Liver (tissue), 9 donors: ENCODE measurements around the gene MTX1. TPM values are rescaled to one million over a fixed set of nuclear protein-coding genes. Genes with fewer than 3 reads are reported as not detected.

Source experiments
- DNase-seq: peaks from one replicate; pipeline ENCODE4 v3.0.0-alpha.2; 2017; ENCODE audit warnings: low spot score
- H3K27ac ChIP-seq, 2 donors: one replicate each; pipeline ENCODE4 v1.7.0; 2013; ENCODE audit warnings: inconsistent platforms in 2 of 2, low read length in 2 of 2, control low read depth in 1 of 2, low read depth in 1 of 2, mild to moderate bottlenecking in 1 of 2
- H3K27me3 ChIP-seq, 4 donors: one replicate each; pipeline versions ENCODE4 v1.6.1 to v1.7.0; 2013; ENCODE audit warnings: low read length in 3 of 4, inconsistent platforms in 1 of 4, mild to moderate bottlenecking in 1 of 4, moderate library complexity in 1 of 4; ENCODE audit not compliant: control insufficient read depth in 4 of 4, insufficient read depth in 4 of 4
- H3K36me3 ChIP-seq, 4 donors: one replicate each; pipeline versions ENCODE4 v1.6.1 to v1.7.0; 2013; ENCODE audit warnings: low read length in 3 of 4, mild to moderate bottlenecking in 3 of 4, low read depth in 1 of 4, moderate library complexity in 1 of 4; ENCODE audit not compliant: control insufficient read depth in 4 of 4, insufficient read depth in 3 of 4
- H3K4me1 ChIP-seq, 4 donors: one replicate each; pipeline versions ENCODE4 v1.6.1 to v1.7.0; 2013; ENCODE audit warnings: low read length in 3 of 4, mild to moderate bottlenecking in 3 of 4, moderate library complexity in 1 of 4; ENCODE audit not compliant: control insufficient read depth in 4 of 4, insufficient read depth in 4 of 4
- H3K4me3 ChIP-seq, 3 donors: one replicate each; pipeline versions ENCODE4 v1.6.1 to v1.7.0; 2013; ENCODE audit warnings: low read length in 3 of 3, control low read depth in 1 of 3, low read depth in 1 of 3, mild to moderate bottlenecking in 1 of 3
- H3K9ac ChIP-seq, 2 donors: one replicate each; pipeline ENCODE4 v1.7.0; 2013; ENCODE audit warnings: low read length in 2 of 2, mild to moderate bottlenecking in 2 of 2, moderate library complexity in 2 of 2, control low read depth in 1 of 2, low read depth in 1 of 2
- H3K9me3 ChIP-seq, 4 donors: one replicate each; pipeline versions ENCODE4 v1.6.1 to v1.7.0; 2013; ENCODE audit warnings: low read length in 3 of 4; ENCODE audit not compliant: control insufficient read depth in 4 of 4
- ATF3 ChIP-seq: IDR thresholded peaks from 2 replicates; pipeline ENCODE4 v1.6.1; 2016; ENCODE audit warnings: antibody characterized with exemption
- CTCF ChIP-seq: fragments of 150-350 bp; IDR thresholded peaks from 2 replicates; pipeline ENCODE4 v1.5.1; 2017; ENCODE audit warnings: improper control_type of control experiment, low read depth, low read length; ENCODE audit not compliant: missing input control
- EGR1 ChIP-seq, 2 donors: IDR thresholded peaks; 2 replicates each; pipeline ENCODE4 v1.6.1; 2016 to 2018; ENCODE audit warnings: antibody characterized with exemption in 2 of 2, low read depth in 2 of 2
- FOXA1 ChIP-seq: IDR thresholded peaks from 2 replicates; pipeline ENCODE4 v1.6.1; 2016; ENCODE audit warnings: antibody characterized with exemption
- FOXA2 ChIP-seq: IDR thresholded peaks from 2 replicates; pipeline ENCODE4 v1.6.1; 2016; ENCODE audit warnings: antibody characterized with exemption
- GABPA ChIP-seq, 2 donors: IDR thresholded peaks in 1 of 2; conservative IDR thresholded peaks in 1 of 2; 2 replicates each; pipeline ENCODE4 v1.6.1; 2016; ENCODE audit warnings: antibody characterized with exemption in 2 of 2, mild to moderate bottlenecking in 1 of 2, moderate library complexity in 1 of 2
- HNF4A ChIP-seq, 2 donors: conservative IDR thresholded peaks; 2 replicates each; pipeline ENCODE4 v1.6.1; 2016; ENCODE audit warnings: antibody characterized with exemption in 2 of 2, mild to moderate bottlenecking in 2 of 2
- HNF4G ChIP-seq: IDR thresholded peaks from 2 replicates; pipeline ENCODE4 v1.6.1; 2016; ENCODE audit warnings: antibody characterized with exemption
- JUND ChIP-seq, 2 donors: IDR thresholded peaks; 2 replicates each; pipeline ENCODE4 v1.6.1; 2016; ENCODE audit warnings: antibody characterized with exemption in 2 of 2
- MAX ChIP-seq: IDR thresholded peaks from 2 replicates; pipeline ENCODE4 v1.6.1; 2016; ENCODE audit warnings: antibody characterized with exemption
- NR2F2 ChIP-seq: IDR thresholded peaks from 2 replicates; pipeline ENCODE4 v1.6.1; 2016; ENCODE audit warnings: antibody characterized with exemption
- RAD21 ChIP-seq, 2 donors: IDR thresholded peaks; 2 replicates each; pipeline ENCODE4 v1.6.1; 2016; ENCODE audit warnings: antibody characterized with exemption in 2 of 2, mild to moderate bottlenecking in 2 of 2
- REST ChIP-seq: IDR thresholded peaks from 2 replicates; pipeline ENCODE4 v1.6.1; 2016; ENCODE audit warnings: antibody characterized with exemption, mild to moderate bottlenecking
- RXRA ChIP-seq, 2 donors: IDR thresholded peaks; 2 replicates each; pipeline ENCODE4 v1.6.1; 2017 to 2018; ENCODE audit warnings: antibody characterized with exemption in 2 of 2, mild to moderate bottlenecking in 1 of 2
- SP1 ChIP-seq: IDR thresholded peaks from 2 replicates; pipeline ENCODE4 v1.6.1; 2018; ENCODE audit warnings: antibody characterized with exemption, mild to moderate bottlenecking
- TAF1 ChIP-seq: conservative IDR thresholded peaks from 2 replicates; pipeline ENCODE4 v1.6.1; 2016; ENCODE audit warnings: antibody characterized with exemption, mild to moderate bottlenecking
- YY1 ChIP-seq: IDR thresholded peaks from 2 replicates; pipeline ENCODE4 v1.6.1; 2016; ENCODE audit warnings: antibody characterized with exemption, mild to moderate bottlenecking
- ZBTB33 ChIP-seq: IDR thresholded peaks from 2 replicates; pipeline ENCODE4 v1.6.1; 2016; ENCODE audit warnings: antibody characterized with exemption
- WGBS: extraction: QIAGEN DNeasy Blood & Tissue Kit; methylation state at CpG from one replicate; pipeline ENCODE4 v1.1.7; 2013; 5-methylcytosine and 5-hydroxymethylcytosine counted together
- polyA plus RNA-seq, 2 donors: library from polyadenylated mRNA; stranded (reverse) in 1 of 2; unstranded in 1 of 2; fragments of 200-250 nt in 1 of 2; fragments of >200 nt in 1 of 2; fragmentation: Nextera tagmentation in 1 of 2; extraction: Ambion mirVana in 1 of 2; gene quantifications; one replicate each; pipeline versions ENCODE4 v1.2.1 to v1.2.3, GENCODE V29; 2013 to 2015
- total RNA-seq, 2 donors: library from RNA; depleted of rRNA; stranded (reverse); fragments of >200 nt; gene quantifications; one replicate each; pipeline ENCODE4 v1.2.3, GENCODE V29; 2014
- donor health status: healthy.
- donor health status: healthy.
- donor health status: healthy.
- donor health status: healthy.
- donor health status: healthy.

MTX1 gene
- total and polyA plus RNA-seq, 4 donors, result 19.6 to 38.4 (median 28.5) TPM

GRCh38 chr1:155186794-155187455 lies 21.6 kb upstream of the MTX1 start:
- H3K27ac ChIP-seq, result no peak overlapping the region
- TF ChIP-seq EGR1 (IDR thresholded peaks at IDR 0.05; ENCODE audit: low read depth in 2 of 2) (no peak), SP1 (no peak), REST (no peak), FOXA2 (no peak), HNF4A (conservative IDR thresholded peaks at IDR 0.05) (no peak), HNF4G (no peak), RXRA (IDR thresholded peaks at IDR 0.05) (no peak), RAD21 (IDR thresholded peaks at IDR 0.05) (no peak), JUND (IDR thresholded peaks at IDR 0.05) (no peak), TAF1 (no peak), ZBTB33 (no peak), GABPA (IDR thresholded peaks at IDR 0.05 in 1 of 2, conservative IDR thresholded peaks at IDR 0.05 in 1 of 2) (no peak), NR2F2 (no peak), YY1 (no peak), ATF3 (no peak), FOXA1 (no peak), MAX (no peak), CTCF (no peak)
- H3K4me3 ChIP-seq, result no peak overlapping the region
- 73% methylated on average over 14 of the region's 14 CpGs for WGBS
- no peaks in the 10 kb centered on the region for H3K9me3 ChIP-seq
- no peaks in the 10 kb centered on the region for H3K36me3 ChIP-seq
- H3K9ac ChIP-seq, result no peak overlapping the region
- DNase-seq, result no peak
- H3K4me1 ChIP-seq, result peaks cover 0 to 4% (median 0%) of the 10 kb centered on the region in 4 donors
- no peaks in the 10 kb centered on the region for H3K27me3 ChIP-seq
